Karpas-422 (cell line): ENCODE data around the gene TPD52L2. TPM values are rescaled to one million over a fixed set of nuclear protein-coding genes. Genes with fewer than 3 reads are reported as not detected.
"Not testable (repeated sequence)": the region's sequence is repeated elsewhere in the genome, so short reads cannot be mapped to it uniquely, and the experiment has no call there.

Source experiments
- DNase-seq: peaks from one replicate; pipeline ENCODE4 v3.0.0-alpha.2; 2015
- H2AFZ ChIP-seq: fragments of 200-600 bp; sonication (generic); 2 replicates; pipeline ENCODE4 v1.6.1; 2014; ENCODE audit warnings: antibody characterized with exemption, low read length, mixed read lengths
- H3K27ac ChIP-seq: fragments of 200-600 bp; sonication (generic); 2 replicates; pipeline ENCODE4 v1.5.1; 2014; ENCODE audit warnings: mild to moderate bottlenecking, low read length, moderate library complexity
- H3K27me3 ChIP-seq: fragments of 200-600 bp; sonication (generic); 2 replicates; pipeline ENCODE4 v1.6.1; 2014; ENCODE audit warnings: low read length, mixed read lengths
- H3K36me3 ChIP-seq: fragments of 200-600 bp; sonication (generic); 2 replicates; pipeline ENCODE4 v1.6.1; 2014; ENCODE audit warnings: low read length, mixed read lengths; ENCODE audit not compliant: insufficient read depth
- H3K4me1 ChIP-seq: fragments of 200-600 bp; sonication (generic); 2 replicates; pipeline ENCODE4 v1.6.1; 2014; ENCODE audit warnings: mild to moderate bottlenecking, low read length, mixed read lengths
- H3K4me2 ChIP-seq: fragments of 200-600 bp; sonication (generic); 2 replicates; pipeline ENCODE4 v1.6.1; 2014; ENCODE audit warnings: low read length, low read depth, mild to moderate bottlenecking; ENCODE audit not compliant: poor library complexity, severe bottlenecking
- H3K4me3 ChIP-seq: fragments of 200-600 bp; sonication (generic); 2 replicates; pipeline ENCODE4 v1.5.1; 2014; ENCODE audit warnings: mild to moderate bottlenecking, antibody characterized with exemption, low read length, mixed read lengths
- H3K79me2 ChIP-seq: fragments of 200-600 bp; sonication (generic); 2 replicates; pipeline ENCODE4 v1.6.1; 2014; ENCODE audit warnings: mild to moderate bottlenecking, low read length, mixed read lengths
- H3K9ac ChIP-seq: fragments of 200-600 bp; sonication (generic); 2 replicates; pipeline ENCODE4 v1.6.0; 2014; ENCODE audit warnings: low read length
- H3K9me2 ChIP-seq: fragments of 200-600 bp; sonication (generic), shearing (Covaris generic); replicated peaks from 2 replicates; pipeline ENCODE4 v1.6.0; 2014; ENCODE audit warnings: mild to moderate bottlenecking, low read length, moderate library complexity; ENCODE audit not compliant: insufficient read depth
- H3K9me3 ChIP-seq: fragments of 300-700, 200-600 bp; sonication (generic); 2 replicates; pipeline ENCODE4 v1.6.1; 2014; ENCODE audit warnings: low read length, mixed read lengths
- H4K20me1 ChIP-seq: fragments of 200-600 bp; sonication (generic); 2 replicates; pipeline ENCODE4 v1.6.1; 2014; ENCODE audit warnings: mild to moderate bottlenecking, antibody characterized with exemption, low read length, low read depth; ENCODE audit not compliant: insufficient read depth
- total RNA-seq: library from RNA; depleted of rRNA; stranded (reverse); fragments of >200 nt; shearing (Covaris generic); gene quantifications from 2 replicates; pipeline ENCODE4 v1.2.3, GENCODE V29; 2014; ENCODE audit warnings: low replicate concordance

Gene TPD52L2
- total RNA-seq, 1 experiment from 2014 or later: 25.9 TPM

GRCh38 chr20:63848003-63848911 lies 16.8 kb upstream of the TPD52L2 start:
- no peak for DNase-seq
- Histone ChIP-seq H3K27ac (no peak overlapping the region), H3K79me2 (no peaks in the 10 kb centered on the region), H3K27me3 (no peaks in the 10 kb centered on the region), H3K9me3 (no peaks in the 10 kb centered on the region), H3K4me2 (no peak overlapping the region), H3K36me3 (no peaks in the 10 kb centered on the region), H2AFZ (no peak overlapping the region), H4K20me1 (no peaks in the 10 kb centered on the region), H3K9me2 (no peaks in the 10 kb centered on the region), H3K4me1 (no peaks in the 10 kb centered on the region), H3K9ac (no peak overlapping the region), H3K4me3 (no peak overlapping the region)

DNA sequence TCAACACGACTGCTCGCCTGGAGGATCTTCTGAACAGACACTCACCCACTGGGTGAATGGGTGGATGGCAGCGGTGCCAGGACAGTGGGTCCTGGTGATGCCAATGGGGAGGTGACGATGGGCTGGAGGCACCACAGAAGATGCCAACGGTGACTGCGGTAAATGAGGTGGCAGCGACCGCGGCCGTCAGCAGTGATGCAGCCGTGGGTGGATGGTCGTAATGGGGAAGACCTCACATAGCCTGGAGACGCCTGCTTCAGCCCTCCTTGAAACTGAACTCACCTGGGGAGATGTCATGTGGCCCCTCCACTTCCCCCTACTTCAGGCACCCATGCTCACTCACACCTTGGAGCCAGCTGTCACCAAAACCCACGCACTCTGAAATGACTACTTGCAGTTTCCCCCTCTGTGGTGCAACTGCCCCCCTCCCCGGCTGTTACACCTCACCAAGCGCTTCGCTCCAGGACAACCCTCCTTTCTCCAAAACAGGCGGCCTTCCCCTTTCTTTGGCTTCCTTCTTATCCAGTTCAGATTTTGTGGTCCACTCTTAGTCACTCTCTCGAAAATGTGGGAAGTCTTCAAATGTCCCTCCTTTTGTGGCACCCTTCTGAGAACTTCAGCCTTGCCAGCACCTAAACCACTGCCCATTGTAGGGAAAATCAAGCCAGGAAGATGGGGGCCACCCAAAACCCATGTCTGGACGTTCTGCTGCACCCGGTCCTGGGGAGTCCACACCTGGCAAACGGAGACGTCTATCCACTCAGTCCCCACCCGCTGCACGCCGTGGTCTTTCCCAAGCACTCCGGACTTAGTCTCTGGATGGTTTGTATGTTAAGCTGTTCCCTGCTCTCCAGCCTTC lies 14.2 kb upstream of the TPD52L2 start:
- Histone ChIP-seq H3K4me2 (no peak overlapping the region), H3K27me3 (no peaks in the 10 kb centered on the region)
- no peak for DNase-seq

DNA sequence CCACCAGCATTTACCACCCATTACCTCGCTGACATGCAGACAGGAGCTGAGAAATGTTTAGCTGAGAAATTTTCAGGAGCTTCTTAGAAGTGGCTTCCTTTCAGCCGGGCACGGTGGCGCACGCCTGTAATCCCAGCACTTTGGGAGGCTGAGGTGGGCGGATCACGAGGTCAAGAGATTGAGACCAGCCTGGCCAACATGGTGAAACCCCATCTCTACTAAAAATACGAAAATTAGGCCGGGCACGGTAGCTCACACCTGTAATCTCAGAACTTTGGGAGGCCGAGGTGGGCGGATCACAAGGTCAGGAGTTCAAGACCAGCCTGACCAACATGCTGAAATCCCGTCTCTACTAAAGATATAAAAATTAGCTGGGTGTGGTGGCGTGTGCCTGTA lies 13.5 kb upstream of the TPD52L2 start:
- not testable (repeated sequence) for H3K27ac ChIP-seq, H3K9ac ChIP-seq, H3K4me3 ChIP-seq, H4K20me1 ChIP-seq, DNase-seq, H3K4me1 ChIP-seq, H3K4me2 ChIP-seq, H2AFZ ChIP-seq, H3K79me2 ChIP-seq, H3K36me3 ChIP-seq, H3K9me3 ChIP-seq, H3K27me3 ChIP-seq, H3K9me2 ChIP-seq

More for the DNA sequence above, 14.2 kb upstream of the TPD52L2 start:
- Histone ChIP-seq H3K9me2 (no peaks in the 10 kb centered on the region), H3K4me3 (no peak overlapping the region), H3K27ac (no peak overlapping the region), H3K9me3 (no peaks in the 10 kb centered on the region), H2AFZ (no peak overlapping the region), H4K20me1 (no peaks in the 10 kb centered on the region), H3K79me2 (no peaks in the 10 kb centered on the region), H3K36me3 (no peaks in the 10 kb centered on the region), H3K4me1 (no peaks in the 10 kb centered on the region), H3K9ac (no peak overlapping the region)

DNA sequence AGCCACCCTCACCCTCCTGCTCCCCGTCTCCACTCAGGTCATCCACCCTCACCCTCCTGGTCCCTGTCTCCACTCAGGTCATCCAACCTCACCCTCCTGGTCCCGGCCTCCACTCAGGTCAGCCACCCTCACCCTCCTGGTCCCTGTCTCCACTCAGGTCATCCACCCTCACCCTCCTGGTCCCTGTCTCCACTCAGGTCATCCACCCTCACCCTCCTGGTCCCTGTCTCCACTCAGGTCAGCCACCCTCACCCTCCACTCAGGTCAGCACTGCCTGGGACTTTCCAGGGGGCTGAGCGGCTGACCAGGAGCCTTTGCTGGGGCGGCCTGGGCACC lies 11.4 kb upstream of the TPD52L2 start:
- not testable (repeated sequence) for H3K4me2 ChIP-seq, H4K20me1 ChIP-seq, H3K9ac ChIP-seq, DNase-seq, H3K4me1 ChIP-seq, H3K27ac ChIP-seq, H3K9me2 ChIP-seq, H2AFZ ChIP-seq, H3K27me3 ChIP-seq, H3K4me3 ChIP-seq, H3K36me3 ChIP-seq, H3K79me2 ChIP-seq, H3K9me3 ChIP-seq

- Histone ChIP-seq H3K27ac (no peak overlapping the region), H3K9me3 (no peaks in the 10 kb centered on the region), H3K27me3 (no peaks in the 10 kb centered on the region), H3K4me2 (no peak overlapping the region), H3K9ac (no peak overlapping the region), H3K36me3 (no peaks in the 10 kb centered on the region), H4K20me1 (peaks cover 8% of the 10 kb centered on the region; the same call in 1 of the 2 replicates), H2AFZ (no peak overlapping the region), H3K4me3 (no peak overlapping the region), H3K9me2 (no peaks in the 10 kb centered on the region), H3K4me1 (no peaks in the 10 kb centered on the region), H3K79me2 (no peaks in the 10 kb centered on the region)
- no peak for DNase-seq
Measured at GRCh38 chr20:63854069-63854765, 10.9 kb upstream of the TPD52L2 start.

DNA sequence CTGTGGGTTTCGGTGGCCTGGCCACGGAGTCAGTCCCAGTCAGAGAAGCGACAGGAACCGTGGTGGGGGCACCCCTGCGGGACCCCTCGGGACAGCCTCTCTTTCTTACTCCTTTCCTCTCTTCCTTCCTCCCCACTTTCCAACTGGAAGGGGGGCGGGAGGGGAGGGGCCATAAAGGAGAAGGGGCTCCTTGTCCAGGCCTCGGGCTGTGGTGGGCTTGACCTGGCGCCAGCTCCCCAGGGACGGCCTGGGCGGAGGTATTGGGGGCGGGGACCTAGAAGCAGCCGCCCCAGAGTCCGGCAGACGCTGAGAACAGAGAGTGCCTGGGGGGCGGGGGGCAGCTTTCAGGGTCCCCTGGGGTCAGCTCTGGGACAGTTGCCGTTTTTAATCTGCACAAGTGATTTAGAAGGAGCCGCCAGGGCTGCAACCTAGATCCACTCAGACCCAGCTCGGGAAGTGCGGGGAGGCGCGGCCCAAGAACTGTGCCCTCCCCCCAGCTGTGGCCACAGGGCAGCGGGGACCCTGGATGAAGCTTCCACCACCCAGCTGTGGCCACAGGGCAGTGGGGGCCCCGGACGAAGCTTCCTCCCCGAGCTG lies 10.2 kb upstream of the TPD52L2 start:
- no peak overlapping the region for H3K4me2 ChIP-seq
- no peak for DNase-seq
- no peak overlapping the region for H2AFZ ChIP-seq
- no peaks in the 10 kb centered on the region for H3K9me2 ChIP-seq
- no peak overlapping the region for H3K4me3 ChIP-seq
- H3K36me3 ChIP-seq: no peaks in the 10 kb centered on the region
- no peak overlapping the region for H3K9ac ChIP-seq
- H3K4me1 ChIP-seq: no peaks in the 10 kb centered on the region
- no peaks in the 10 kb centered on the region for H3K9me3 ChIP-seq
- H3K79me2 ChIP-seq: no peaks in the 10 kb centered on the region
- no peaks in the 10 kb centered on the region for H3K27me3 ChIP-seq
- H3K27ac ChIP-seq: no peak overlapping the region
- H4K20me1 ChIP-seq: peaks cover 11% of the 10 kb centered on the region; the same call in 1 of the 2 replicates

DNA sequence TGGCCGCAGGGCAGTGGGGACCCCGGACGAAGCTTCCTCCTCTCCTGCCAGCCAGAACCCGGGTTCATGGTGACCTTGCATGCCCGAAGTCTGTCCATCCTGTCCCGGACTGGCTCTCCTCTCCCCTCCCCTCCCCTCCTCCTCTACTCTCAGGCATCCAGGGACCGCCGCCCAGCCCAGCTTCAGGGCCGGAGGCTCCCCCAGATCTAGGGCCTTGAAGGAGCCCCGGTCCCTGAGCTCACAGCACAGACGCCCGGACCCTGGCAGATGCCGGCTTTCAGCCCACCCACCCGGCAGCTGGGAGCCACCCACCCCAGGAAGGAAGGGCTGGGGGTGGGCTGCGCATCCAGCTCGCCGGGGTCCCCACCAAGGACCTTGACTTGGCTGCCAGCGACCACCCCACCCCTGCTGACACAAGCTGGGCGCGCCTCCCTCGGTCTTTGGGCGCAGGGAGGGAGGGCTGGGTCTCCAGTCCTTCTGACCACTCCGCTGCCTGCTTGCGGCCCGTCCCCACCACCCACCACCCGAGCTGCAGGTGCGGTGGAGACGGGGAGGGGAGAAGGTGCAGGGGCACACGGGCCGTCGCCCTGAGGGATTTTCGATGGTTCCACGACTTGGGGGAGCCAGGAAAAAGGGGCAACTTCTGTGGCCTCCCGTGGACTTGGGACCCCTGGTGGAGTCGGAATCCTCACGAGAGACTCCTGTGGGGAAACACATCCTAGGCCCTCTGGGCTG lies 9.5 kb upstream of the TPD52L2 start:
- peaks cover 16% of the 10 kb centered on the region for H4K20me1 ChIP-seq
- H3K79me2 ChIP-seq: no peaks in the 10 kb centered on the region
- H3K9ac ChIP-seq: no peak overlapping the region
- no peak overlapping the region for H3K4me3 ChIP-seq
- H3K4me1 ChIP-seq: no peaks in the 10 kb centered on the region
- no peaks in the 10 kb centered on the region for H3K36me3 ChIP-seq
- H2AFZ ChIP-seq: no peak overlapping the region
- no peak for DNase-seq
- no peaks in the 10 kb centered on the region for H3K27me3 ChIP-seq
- H3K27ac ChIP-seq: no peak overlapping the region
- no peaks in the 10 kb centered on the region for H3K9me3 ChIP-seq
- H3K4me2 ChIP-seq: no peak overlapping the region
- H3K9me2 ChIP-seq: no peaks in the 10 kb centered on the region
